Endothelial cell of umbilical vein (primary cell): ENCODE data around the gene FOXE1. TPM values are rescaled to one million over a fixed set of nuclear protein-coding genes. Genes with fewer than 3 reads are reported as not detected.

Experiments
- BruUV-seq: library from RNA; stranded (reverse); fragments of 400-500 nt; replicated peaks from 2 replicates; lab custom pipeline; 2021; lab: Mats Ljungman, UMichigan
- CTCF ChIA-PET: fragments of 300-600, 350-600 bp; sonication (Branson Sonifier 250); formaldehyde crosslinking; loops from one replicate; lab custom pipeline; 2021; ENCODE audit warnings: antibody characterized with exemption, inconsistent platforms; lab: Charles Lee
- POLR2A ChIA-PET: fragments of 300-600, 350-600 bp; sonication (Branson Sonifier 250); formaldehyde crosslinking; loops from one replicate; lab custom pipeline; 2021; ENCODE audit warnings: antibody characterized with exemption, inconsistent platforms; lab: Charles Lee
- DNase-seq: peaks from one replicate; pipeline ENCODE4 v3.0.0-alpha.2; 2011; ENCODE audit warnings: low read depth, low spot score
- FAIRE-seq: peaks from 2 replicates; lab custom pipeline; 2011; peaks lifted over from hg19 to GRCh38; lab: Jason Lieb, UNC
- H2AFZ ChIP-seq: 2 replicates; pipeline ENCODE4 v1.6.0; 2012; ENCODE audit warnings: low read depth, low read length, control low read depth, inconsistent platforms
- H3K27ac ChIP-seq: 2 replicates; pipeline ENCODE4 v1.5.1; 2011; ENCODE audit warnings: low read depth, mild to moderate bottlenecking, control low read depth, low read length, moderate library complexity; ENCODE audit not compliant: insufficient read depth
- H3K27me3 ChIP-seq, 2 experiments: 2 replicates each; pipeline versions ENCODE4 v1.6.0 to v1.6.1; 2011; ENCODE audit warnings: low read length in 2 of 2, mixed read lengths in 1 of 2; ENCODE audit not compliant: control insufficient read depth in 2 of 2, insufficient read depth in 2 of 2
- H3K36me3 ChIP-seq, 2 experiments: 2 replicates in 1 of 2; 3 replicates in 1 of 2; pipeline ENCODE4 v1.5.1; 2011; ENCODE audit warnings: low read length in 2 of 2, mild to moderate bottlenecking in 1 of 2, moderate library complexity in 1 of 2; ENCODE audit not compliant: control insufficient read depth in 2 of 2, insufficient read depth in 2 of 2; ENCODE audit errors: extremely low read depth in 1 of 2
- H3K4me1 ChIP-seq: 3 replicates; pipeline ENCODE4 v1.5.1; 2011; ENCODE audit warnings: mild to moderate bottlenecking, low read length; ENCODE audit not compliant: control insufficient read depth, insufficient read depth; ENCODE audit errors: extremely low read depth
- H3K4me2 ChIP-seq: 2 replicates; pipeline ENCODE4 v1.6.1; 2011; ENCODE audit warnings: low read length, control low read depth, mixed read lengths; ENCODE audit not compliant: insufficient read depth
- H3K4me3 ChIP-seq, 3 experiments: fragments of 200-600 bp in 1 of 3; sonication (generic), shearing (Covaris generic) in 1 of 3; replicated peaks in 1 of 3; 2 replicates each; pipeline ENCODE4 v1.5.1; 2011 to 2016; ENCODE audit warnings: control low read depth in 3 of 3, low read length in 3 of 3, mild to moderate bottlenecking in 2 of 3, inconsistent platforms in 1 of 3, low read depth in 1 of 3, moderate library complexity in 1 of 3; ENCODE audit not compliant: insufficient read depth in 1 of 3
- H3K79me2 ChIP-seq: 2 replicates; pipeline ENCODE4 v1.6.0; 2012; ENCODE audit warnings: low read length, inconsistent platforms; ENCODE audit not compliant: control insufficient read depth, insufficient read depth
- H3K9ac ChIP-seq: replicated peaks from 2 replicates; pipeline ENCODE3; 2011; ENCODE audit warnings: low read length, control low read depth; ENCODE audit not compliant: insufficient read depth; ENCODE audit errors: extremely low read depth
- H3K9me1 ChIP-seq: replicated peaks from 3 replicates; pipeline ENCODE4 v1.6.0; 2011; ENCODE audit warnings: mild to moderate bottlenecking, low read length; ENCODE audit not compliant: control insufficient read depth, insufficient read depth; ENCODE audit errors: extremely low read depth
- H3K9me3 ChIP-seq: replicated peaks from 2 replicates; pipeline ENCODE4 v1.5.1; 2012; ENCODE audit warnings: low read length, inconsistent platforms; ENCODE audit not compliant: control insufficient read depth, insufficient read depth
- H4K20me1 ChIP-seq: replicated peaks from 2 replicates; pipeline ENCODE3; 2011; ENCODE audit warnings: mild to moderate bottlenecking, low read length; ENCODE audit not compliant: control insufficient read depth, insufficient read depth; ENCODE audit errors: extremely low read depth
- CTCF ChIP-seq, 2 donors: IDR thresholded peaks; 1 replicate in 1 of 2; 2 replicates in 1 of 2; pipeline ENCODE4 v1.5.1; 2011; ENCODE audit warnings: low read length in 2 of 2, mild to moderate bottlenecking in 2 of 2, moderate library complexity in 2 of 2, control low read depth in 1 of 2, inconsistent platforms in 1 of 2, low read depth in 1 of 2; ENCODE audit not compliant: insufficient read depth in 1 of 2; ENCODE audit errors: extremely low read depth in 1 of 2
- EZH2 ChIP-seq: IDR thresholded peaks from 2 replicates; pipeline ENCODE4 v1.6.1; 2012; ENCODE audit warnings: borderline replicate concordance, low read depth, mild to moderate bottlenecking, moderate library complexity, low read length, inconsistent platforms; ENCODE audit not compliant: severe bottlenecking
- FOS ChIP-seq: IDR thresholded peaks from 2 replicates; pipeline ENCODE4 v1.6.1; 2011; ENCODE audit warnings: mild to moderate bottlenecking, low read length, moderate library complexity, borderline replicate concordance; ENCODE audit not compliant: insufficient read depth
- GATA2 ChIP-seq: IDR thresholded peaks from 2 replicates; pipeline ENCODE4 v1.7.0; 2011; ENCODE audit warnings: low read depth, mild to moderate bottlenecking, moderate library complexity, mixed read lengths, low read length; ENCODE audit not compliant: insufficient read length, insufficient read depth
- JUN ChIP-seq: IDR thresholded peaks from 2 replicates; pipeline ENCODE4 v1.6.1; 2011; ENCODE audit warnings: borderline replicate concordance, low read depth; ENCODE audit not compliant: insufficient read length, insufficient read depth
- MAX ChIP-seq: IDR thresholded peaks from 2 replicates; pipeline ENCODE4 v1.6.1; 2011; ENCODE audit not compliant: insufficient read depth, insufficient read length
- MYC ChIP-seq: IDR thresholded peaks from one replicate; pipeline ENCODE4 v1.6.1; 2011; ENCODE audit warnings: mild to moderate bottlenecking, low read depth, low read length
- POLR2A ChIP-seq: IDR thresholded peaks from 2 replicates; pipeline ENCODE4 v1.6.1; 2012; ENCODE audit warnings: low read depth, mild to moderate bottlenecking, control low read depth, low read length
- POLR2AphosphoS5 ChIP-seq: IDR thresholded peaks from 2 replicates; pipeline ENCODE4 v1.6.1; 2012; ENCODE audit warnings: low read depth, mild to moderate bottlenecking, control low read depth, low read length, moderate library complexity; ENCODE audit not compliant: insufficient read depth
- dilution Hi-C: fragments of 300-500 bp; cut with MboI; formaldehyde crosslinking; loops from one replicate; pipeline ENCODE4 v1.15.0; 2019; ENCODE audit warnings: low sequenced_read_pairs; ENCODE audit not compliant: extremely low pct_ligation_motif_present
- intact Hi-C: fragments of 100-400 bp; cut with micrococcal nuclease; formaldehyde crosslinking; loops from one replicate; pipeline ENCODE4 v1.10.0; 2022
- polyA plus RNA-seq, 4 experiments: library from polyadenylated mRNA; depleted of rRNA in 3 of 4; stranded (reverse) in 3 of 4; unstranded in 1 of 4; fragments of >200 nt; gene quantifications; 2 replicates each; pipeline versions ENCODE4 v1.2.1 to v1.2.3, GENCODE V29; 2011 to 2012; ENCODE audit warnings: missing spikeins in 1 of 4
- total RNA-seq: library from RNA; stranded (reverse); gene quantifications from 2 replicates; pipeline ENCODE4 v1.2.3, GENCODE V29; 2021

Gene FOXE1
- total and polyA plus RNA-seq, 2 donors (not counting 3 experiments of a cell fraction or from before 2014, with no cell fraction given) = not detected

GRCh38 chr9:97807681-97808080, 45.3 kb upstream of the FOXE1 start:
- Histone ChIP-seq H3K36me3 (no peaks in the 10 kb centered on the region), H3K27ac (no peak overlapping the region), H3K4me2 (no peak overlapping the region), H3K9me3 (no peaks in the 10 kb centered on the region), H2AFZ (no peak overlapping the region), H3K9ac (no peak overlapping the region), H3K79me2 (no peaks in the 10 kb centered on the region), H4K20me1 (no peaks in the 10 kb centered on the region), H3K4me1 (peaks cover 15% of the 10 kb centered on the region), H3K27me3 (peaks cover 17 to 26% of the 10 kb centered on the region in 2 experiments), H3K4me3 (no peak overlapping the region), H3K9me1 (no peaks in the 10 kb centered on the region)
- intact Hi-C loops (no loop called here), dilution Hi-C loops (no loop called here)
- no TSS peak for BruUV-seq
- FAIRE-seq (no peak), DNase-seq (no peak)
- POLR2A ChIA-PET = no interaction called here
- CTCF ChIA-PET = interaction anchor here (1.2 kb wide), 1 partner anchor 114 kb away, joined by 3 read pairs; no protein-coding TSS in a partner anchor
- TF ChIP-seq MAX (no peak), CTCF (IDR thresholded peaks at IDR 0.05; ENCODE audit: extremely low read depth in 1 of 2, insufficient read depth in 1 of 2, low read depth in 1 of 2, low read length in 2 of 2) (no peak), FOS (no peak), EZH2 (no peak), POLR2AphosphoS5 (no peak), POLR2A (no peak), JUN (no peak), MYC (no peak), GATA2 (no peak)
